Measurements from ENCODE around the gene TMEM163.

TMEM163 gene

DNA sequence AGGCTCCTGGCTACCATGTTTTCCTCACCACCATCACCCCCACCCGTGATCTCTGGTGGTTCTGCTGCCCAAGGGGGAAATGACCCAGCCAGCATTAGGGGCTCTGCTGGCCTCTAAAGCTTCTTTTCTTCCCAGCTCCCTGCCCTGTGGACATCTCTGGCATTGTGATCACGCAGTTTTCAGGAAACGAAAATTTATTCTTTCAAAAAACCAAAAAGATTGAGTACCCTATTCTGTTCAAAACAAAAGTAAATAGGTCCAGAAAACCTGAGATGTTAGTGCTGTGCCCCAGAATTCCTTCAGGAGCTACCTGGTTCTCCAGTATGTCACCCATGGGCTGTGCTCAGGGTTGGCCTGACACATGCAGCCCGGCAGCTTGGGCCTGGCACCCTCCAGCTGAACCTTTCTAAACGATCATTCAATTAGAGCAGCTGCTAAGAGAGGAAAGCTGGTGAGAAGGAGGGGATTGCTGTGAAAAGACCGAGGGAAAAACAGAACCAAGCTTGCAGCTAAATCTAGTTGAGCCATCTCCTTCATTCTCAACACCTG lies 307.4 kb downstream of the TMEM163 start:
- DNase-seq = peak in 7 of 51 donors; percentile 25 to 77 (median 41)

DNA sequence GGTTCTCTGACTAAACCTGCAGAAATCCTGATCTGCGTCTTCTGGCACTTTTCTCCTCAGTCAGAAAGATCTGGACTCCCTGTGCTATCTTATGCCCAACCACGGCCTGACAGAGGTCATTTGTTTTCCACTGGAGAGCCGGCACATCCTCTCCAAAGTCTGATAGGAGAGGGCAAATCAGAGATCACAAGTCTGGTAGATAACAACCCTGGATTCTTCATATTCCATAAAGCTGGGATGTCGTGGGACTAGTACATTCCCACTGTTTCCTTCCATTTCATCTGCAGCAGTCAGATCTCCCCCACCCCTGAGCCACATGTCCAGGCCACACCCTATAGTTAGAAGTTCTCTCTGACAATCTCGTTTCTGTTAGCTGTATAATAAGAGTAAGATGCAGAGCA lies 308.0 kb downstream of the TMEM163 start:
- DNase-seq = peak in 5 of 51 donors; percentile 13 to 63 (median 38)

DNA sequence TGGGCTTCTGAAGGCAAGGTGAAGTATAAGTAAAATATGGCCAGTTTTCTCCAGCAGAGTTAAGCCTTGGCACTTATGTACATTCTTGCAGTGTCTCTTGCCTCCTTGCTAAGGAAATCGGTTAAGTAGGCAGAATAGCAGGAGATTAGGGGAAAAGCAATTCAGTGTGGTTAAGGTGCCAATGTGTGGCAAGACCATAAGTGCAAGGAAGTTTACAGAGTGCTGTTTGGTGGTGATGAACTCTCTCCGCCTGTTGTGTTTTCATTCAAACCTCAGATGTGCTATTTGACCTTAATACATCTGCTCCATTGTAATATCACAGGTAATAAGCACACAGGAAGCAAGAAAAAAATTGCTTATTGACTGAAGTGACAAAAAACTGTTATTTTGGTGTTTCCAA lies 308.8 kb downstream of the TMEM163 start:
- DNase-seq = no peak

DNA sequence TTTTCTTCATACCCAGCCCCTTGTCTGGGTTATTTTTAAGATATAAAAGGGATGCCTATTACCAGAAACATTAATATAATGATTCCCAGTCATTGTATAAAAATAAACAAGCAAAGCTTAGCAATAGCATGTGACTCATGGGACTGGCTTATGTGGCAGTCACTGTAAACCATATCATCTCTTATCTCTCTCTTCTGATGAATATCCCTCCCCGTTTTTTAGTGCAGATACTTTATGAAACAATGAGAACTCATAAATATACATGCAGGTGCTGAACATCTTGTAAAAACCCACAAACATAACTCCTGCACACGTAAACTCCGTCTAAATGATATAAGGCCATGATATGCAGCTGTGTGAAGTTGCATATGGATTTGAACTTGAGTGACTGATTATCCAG lies 310.0 kb downstream of the TMEM163 start:
- no peak for DNase-seq

DNA sequence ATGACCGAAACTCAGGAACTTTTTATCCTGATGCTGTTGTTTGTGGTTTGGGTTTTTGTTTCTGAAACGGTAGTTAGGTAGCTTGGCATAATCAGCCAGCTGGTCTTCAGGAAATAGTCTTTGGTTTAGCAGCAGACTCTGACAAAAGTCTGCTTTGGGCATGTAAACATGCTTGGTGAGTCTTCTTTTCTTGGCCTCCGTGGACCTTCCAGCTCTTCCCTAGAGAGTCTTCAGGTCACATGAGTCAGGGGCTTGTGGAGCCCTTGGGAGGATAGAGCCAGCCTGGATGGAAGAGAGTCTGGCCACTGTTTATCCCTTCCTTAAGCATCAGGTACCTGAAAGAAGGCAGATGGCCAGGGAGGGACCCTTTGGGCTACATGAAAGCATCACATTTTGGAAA lies 310.4 kb downstream of the TMEM163 start:
- DNase-seq = no peak

DNA sequence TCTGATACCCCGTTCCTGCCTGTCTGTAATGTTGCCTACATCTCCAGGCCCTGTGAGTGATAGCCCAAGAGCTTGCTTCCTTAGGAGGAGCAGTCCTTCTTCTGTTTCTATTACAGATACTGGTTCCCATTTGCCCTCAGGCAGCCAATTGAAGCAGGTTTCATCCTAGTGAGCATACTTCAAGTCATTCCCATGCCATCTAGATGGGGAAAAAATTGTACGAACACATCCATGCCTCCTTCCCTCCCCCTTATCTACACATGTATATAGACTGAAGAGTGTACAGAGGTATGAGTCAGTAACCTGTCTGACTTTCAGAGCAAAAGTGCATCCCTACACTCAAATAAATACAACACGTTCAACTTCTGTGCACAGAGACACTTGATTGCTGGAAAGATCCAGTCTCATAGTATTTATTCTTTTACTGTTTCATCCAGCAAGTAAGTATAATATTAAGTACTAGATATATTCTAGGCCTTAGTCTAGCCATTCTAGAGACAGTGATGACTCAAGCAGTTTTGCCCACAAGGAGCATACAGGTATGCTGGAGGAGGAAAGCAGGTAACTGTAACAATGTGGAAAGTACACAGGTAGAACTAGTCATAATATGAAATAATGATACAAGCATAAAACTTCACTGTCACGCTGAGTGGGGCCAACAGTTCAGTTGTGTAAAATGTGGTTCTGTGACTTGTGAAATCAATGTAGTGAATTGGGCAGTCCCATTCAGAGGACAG lies 311.5 kb downstream of the TMEM163 start:
- DNase-seq = no peak

DNA sequence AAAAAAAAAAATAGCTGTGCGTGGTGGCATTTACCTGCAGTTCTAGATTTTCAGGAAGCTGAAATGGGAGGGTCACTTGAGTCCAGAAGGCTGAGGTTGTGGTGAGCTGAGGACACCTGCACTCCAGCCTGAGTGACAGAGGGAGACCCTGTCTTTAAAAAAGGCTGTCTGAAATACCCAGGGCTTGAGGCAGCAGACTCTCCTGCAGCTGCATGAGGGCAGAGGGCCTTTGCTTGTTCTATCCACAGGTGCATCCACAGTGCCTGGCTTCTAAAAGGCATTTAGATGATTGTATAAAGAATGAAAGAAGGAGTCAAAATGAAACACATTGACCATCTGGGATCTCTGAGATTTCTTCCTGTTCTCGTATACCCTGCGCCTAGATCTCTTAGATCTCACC lies 312.1 kb downstream of the TMEM163 start:
- no peak for DNase-seq

DNA sequence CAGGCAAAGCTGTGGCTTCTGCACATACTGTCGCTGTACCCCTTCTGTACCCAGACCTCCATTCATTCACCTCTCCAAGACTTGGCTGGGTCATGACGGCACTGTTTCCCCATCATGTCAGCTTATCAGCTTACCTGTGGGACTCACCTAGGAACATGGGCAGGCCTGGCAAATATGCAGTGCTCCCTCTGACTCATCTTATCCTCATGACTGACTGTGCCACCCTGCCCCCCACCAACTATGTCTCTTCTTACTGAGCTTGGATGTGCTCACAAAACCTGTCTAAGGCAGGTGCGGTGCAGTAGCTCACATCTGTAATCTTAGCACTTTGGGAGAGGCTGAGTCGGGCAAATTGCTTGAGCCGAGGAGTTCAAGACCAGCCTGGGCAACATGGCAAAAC lies 312.5 kb downstream of the TMEM163 start:
- peak in 1 of 51 donors; percentile 8 for DNase-seq

Data from hypothalamus (tissue), 51 donors.